SK-MEL-5 (cell line): ENCODE measurements around the gene MSANTD1. TPM values are rescaled to one million over a fixed set of nuclear protein-coding genes. Genes with fewer than 3 reads are reported as not detected.

Experiments used
- DNase-seq: peaks from one replicate; pipeline ENCODE4 v3.0.0-alpha.2; 2016; ENCODE audit warnings: low read depth, low spot score
- in situ Hi-C: cut with HindIII; loops from 2 replicates; pipeline ENCODE4 v1.10.0; 2016; ENCODE audit warnings: low sequenced_read_pairs, high pct_unique_total_duplicates, low pct_unique_long_range_greater_than_20kb
- total RNA-seq: library from RNA; depleted of rRNA; stranded (reverse); fragments of >200 nt; shearing (Covaris generic); gene quantifications from 2 replicates; pipeline ENCODE4 v1.2.3, GENCODE V29; 2014

The MSANTD1 gene
- total RNA-seq, 1 experiment from 2014 or later: 0.11 TPM

DNA sequence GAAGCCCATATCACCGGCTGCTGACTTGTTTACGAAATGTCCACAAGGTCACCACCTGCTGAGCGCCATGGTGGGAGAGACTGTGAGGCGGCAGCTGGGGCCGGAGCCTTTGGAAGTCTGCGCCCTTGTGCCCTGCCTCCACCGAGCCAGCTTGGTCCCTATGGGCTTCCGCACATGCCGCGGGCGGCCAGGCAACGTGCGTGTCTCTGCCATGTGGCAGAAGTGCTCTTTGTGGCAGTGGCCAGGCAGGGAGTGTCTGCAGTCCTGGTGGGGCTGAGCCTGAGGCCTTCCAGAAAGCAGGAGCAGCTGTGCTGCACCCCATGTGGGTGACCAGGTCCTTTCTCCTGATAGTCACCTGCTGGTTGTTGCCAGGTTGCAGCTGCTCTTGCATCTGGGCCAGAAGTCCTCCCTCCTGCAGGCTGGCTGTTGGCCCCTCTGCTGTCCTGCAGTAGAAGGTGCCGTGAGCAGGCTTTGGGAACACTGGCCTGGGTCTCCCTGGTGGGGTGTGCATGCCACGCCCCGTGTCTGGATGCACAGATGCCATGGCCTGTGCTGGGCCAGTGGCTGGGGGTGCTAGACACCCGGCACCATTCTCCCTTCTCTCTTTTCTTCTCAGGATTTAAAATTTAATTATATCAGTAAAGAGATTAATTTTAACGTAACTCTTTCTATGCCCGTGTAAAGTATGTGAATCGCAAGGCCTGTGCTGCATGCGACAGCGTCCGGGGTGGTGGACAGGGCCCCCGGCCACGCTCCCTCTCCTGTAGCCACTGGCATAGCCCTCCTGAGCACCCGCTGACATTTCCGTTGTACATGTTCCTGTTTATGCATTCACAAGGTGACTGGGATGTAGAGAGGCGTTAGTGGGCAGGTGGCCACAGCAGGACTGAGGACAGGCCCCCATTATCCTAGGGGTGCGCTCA lies 8.7 kb upstream of the MSANTD1 start:
- no peak for DNase-seq
- in situ Hi-C loops: no loop called here

DNA sequence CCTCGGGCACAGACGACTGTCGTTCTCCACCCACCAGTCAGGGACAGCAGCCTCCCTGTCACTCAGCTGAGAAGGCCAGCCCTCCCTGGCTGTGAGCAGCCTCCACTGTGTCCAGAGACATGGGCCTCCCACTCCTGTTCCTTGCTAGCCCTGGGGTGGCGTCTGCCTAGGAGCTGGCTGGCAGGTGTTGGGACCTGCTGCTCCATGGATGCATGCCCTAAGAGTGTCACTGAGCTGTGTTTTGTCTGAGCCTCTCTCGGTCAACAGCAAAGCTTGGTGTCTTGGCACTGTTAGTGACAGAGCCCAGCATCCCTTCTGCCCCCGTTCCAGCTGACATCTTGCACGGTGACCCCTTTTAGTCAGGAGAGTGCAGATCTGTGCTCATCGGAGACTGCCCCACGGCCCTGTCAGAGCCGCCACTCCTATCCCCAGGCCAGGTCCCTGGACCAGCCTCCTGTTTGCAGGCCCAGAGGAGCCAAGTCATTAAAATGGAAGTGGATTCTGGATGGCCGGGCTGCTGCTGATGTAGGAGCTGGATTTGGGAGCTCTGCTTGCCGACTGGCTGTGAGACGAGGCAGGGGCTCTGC lies 7.9 kb upstream of the MSANTD1 start:
- in situ Hi-C loops: no loop called here
- DNase-seq: no peak

DNA sequence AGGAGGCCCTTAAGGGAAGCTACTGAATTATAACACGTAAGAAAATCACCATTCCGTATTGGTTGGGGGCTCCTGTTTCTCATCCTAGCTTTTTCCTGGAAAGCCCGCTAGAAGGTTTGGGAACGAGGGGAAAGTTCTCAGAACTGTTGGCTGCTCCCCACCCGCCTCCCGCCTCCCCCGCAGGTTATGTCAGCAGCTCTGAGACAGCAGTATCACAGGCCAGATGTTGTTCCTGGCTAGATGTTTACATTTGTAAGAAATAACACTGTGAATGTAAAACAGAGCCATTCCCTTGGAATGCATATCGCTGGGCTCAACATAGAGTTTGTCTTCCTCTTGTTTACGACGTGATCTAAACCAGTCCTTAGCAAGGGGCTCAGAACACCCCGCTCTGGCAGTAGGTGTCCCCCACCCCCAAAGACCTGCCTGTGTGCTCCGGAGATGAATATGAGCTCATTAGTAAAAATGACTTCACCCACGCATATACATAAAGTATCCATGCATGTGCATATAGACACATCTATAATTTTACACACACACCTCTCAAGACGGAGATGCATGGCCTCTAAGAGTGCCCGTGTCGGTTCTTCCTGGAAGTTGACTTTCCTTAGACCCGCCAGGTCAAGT lies 6.9 kb upstream of the MSANTD1 start:
- no peak for DNase-seq
- in situ Hi-C loops: no loop called here

DNA sequence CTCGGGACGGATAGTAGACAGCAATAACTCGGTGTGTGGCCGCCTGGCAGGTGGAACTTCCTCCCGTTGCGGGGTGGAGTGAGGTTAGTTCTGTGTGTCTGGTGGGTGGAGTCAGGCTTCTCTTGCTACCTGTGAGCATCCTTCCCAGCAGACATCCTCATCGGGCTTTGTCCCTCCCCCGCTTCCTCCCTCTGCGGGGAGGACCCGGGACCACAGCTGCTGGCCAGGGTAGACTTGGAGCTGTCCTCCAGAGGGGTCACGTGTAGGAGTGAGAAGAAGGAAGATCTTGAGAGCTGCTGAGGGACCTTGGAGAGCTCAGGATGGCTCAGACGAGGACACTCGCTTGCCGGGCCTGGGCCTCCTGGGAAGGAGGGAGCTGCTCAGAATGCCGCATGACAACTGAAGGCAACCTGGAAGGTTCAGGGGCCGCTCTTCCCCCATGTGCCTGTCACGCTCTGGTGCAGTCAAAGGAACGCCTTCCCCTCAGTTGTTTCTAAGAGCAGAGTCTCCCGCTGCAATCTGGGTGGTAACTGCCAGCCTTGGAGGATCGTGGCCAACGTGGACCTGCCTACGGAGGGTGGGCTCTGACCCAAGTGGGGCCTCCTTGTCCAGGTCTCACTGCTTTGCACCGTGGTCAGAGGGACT lies 5.7 kb upstream of the MSANTD1 start:
- in situ Hi-C loops: no loop called here
- no peak for DNase-seq

DNA sequence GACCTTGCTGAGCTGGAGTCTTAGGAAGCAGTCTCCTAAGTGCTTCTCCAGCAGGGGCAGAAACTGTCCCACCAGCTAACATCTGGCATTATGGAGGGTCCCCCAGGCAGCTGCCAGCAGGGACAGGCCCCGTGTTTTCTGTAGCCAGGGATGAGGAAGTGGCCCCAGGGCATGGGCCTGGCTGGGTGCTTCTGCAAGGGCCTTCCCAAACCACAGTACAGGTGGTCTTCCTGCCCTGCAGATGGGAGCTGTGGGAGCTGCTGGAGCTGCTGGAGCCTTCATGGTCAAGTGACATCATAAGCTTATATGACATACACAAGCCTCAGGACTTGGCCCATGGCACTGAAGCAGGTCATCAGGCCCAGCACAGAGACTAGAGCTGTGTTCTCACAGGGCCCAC lies 5.0 kb upstream of the MSANTD1 start:
- no peak for DNase-seq
- in situ Hi-C loops: no loop called here

DNA sequence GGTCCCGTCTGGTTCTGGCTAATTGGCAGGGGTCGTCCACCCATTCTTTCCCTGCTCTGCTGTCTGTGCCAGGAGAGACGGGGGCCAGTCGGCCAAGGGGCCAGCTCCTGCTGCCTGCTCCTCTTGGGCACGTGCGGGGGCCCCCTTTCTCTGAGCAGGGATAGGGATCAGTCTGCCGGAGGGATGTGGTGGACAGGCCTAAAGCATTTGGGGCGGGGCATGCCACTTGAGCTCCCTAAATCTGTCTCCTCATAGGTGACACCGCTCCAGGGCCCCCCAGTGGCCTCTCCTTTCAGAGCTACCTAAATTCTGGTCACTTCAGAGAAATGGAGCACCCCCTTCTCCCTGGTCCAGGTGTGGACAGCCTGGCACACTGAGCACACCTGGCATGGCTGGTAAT lies 4.2 kb upstream of the MSANTD1 start:
- DNase-seq: no peak
- in situ Hi-C loops: no loop called here

DNA sequence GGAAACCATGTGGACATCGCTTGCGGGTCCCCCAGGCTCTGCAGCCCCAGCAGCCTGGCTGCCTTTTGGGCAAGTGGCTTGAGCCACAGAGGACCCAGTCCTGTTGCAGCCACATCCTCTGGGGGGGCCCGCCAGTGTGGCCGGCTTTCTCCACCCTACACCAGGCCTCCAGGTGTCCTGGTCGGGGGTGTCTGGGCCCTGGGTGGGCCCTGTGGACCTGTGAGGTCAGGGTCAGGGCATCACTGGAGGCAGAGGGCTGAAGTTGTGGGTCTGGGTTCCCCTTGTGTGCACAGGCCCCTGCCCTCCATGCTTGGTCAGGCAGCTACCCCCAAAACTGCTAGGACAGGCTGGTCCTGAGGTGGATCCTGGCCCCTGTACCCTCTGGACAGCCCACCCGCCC lies 3.3 kb upstream of the MSANTD1 start:
- in situ Hi-C loops: no loop called here
- DNase-seq: no peak

DNA sequence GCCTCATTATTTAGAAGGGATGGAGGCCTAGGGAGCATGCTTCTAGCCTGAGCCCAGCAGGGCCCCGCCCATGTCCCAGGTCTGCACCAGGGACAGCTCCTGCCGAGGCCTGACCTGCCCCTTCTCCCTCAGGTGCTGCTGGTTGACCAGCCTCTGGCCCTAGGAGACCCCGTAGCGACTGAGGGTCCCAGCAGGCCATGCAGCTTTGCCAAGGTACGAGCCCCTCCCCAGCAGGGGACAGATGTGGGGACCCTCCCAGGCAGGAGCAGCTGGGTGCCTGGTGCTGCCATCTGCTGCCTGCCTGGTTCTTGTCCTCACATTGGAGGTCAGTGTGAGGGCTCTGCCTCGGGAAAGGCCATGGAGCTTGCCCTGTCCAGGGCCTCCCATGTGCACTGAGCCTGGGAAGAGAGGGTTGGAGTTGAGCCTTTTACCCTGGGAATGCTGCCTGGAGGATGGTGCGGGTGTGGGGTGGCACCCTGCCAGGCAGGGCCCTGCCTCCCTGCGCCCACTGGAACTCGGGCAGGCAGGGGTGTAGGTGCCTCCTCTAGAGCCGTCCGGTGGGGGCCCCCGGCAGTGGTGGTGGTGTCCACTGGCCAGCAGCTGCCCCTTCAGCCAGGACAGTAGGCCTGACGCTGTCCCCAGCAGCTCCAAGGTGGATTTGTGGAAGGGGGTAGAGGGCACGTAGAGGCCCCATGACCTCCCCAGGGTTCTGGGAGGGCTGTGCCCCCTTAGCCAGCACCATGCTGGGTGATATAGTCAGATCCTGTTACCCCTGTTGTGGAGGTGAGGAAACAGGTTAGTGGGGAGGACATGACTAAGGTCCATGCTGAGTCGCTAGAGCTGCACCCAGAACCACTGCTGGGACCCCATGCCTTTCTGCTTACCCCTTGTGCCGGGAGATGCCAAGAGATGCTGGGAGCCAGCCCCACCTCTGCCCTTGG lies 2.2 kb upstream of the MSANTD1 start:
- in situ Hi-C loops: no loop called here
- DNase-seq: no peak

DNA sequence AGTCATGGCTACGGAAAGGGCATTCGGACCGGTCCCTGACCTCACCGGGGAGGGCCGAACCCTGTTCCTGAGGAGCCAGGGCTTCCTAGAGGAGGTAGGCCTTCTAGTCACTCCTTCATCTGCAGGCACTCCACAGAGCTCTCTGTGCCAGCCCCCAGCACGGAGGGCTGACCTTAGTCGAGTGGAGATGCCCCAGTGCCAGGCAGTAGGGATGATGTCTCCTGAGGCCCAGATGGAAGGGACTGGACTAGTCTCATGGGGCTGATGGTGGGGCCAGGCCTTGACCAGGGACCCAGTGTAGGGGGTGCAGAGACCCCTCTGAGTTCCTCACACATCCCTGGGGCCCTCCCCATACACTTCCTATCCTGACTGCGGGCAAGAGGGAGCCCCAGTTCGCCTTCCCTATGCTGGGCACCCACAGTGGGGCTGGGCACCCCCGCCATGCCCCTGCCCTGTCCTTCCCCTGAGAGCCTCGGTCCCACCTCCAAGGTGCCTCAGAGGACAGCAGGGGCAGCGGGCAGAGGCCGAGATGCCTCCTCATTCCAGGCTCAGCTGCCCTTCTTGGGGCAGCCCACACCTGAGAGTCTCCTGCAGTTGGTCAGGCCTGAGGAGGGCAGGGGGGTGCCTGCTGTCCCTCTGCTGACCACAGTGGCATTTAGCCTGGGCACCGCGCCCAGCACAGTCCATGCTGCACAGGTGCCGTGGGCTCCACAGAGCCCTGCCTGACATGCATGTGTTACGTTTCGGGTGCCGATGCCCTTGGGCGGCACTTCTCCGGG lies 1.4 kb upstream of the MSANTD1 start:
- DNase-seq: no peak
- in situ Hi-C loops: no loop called here

DNA sequence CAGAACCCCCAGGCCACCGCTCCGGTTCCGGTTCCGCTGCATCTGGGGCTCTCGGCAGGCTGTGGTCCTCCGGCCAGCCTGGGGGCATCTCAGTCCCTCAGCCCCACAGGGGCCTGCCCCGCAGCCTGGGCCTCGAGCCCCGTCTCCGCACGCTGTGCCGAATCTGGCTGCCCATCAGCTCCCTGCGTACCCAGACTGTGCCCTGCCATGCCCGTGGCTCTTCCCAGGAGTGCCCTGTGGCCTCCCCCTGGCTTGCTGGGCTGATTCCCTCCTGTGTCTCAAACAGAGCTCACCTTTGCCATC lies 830 bp upstream of the MSANTD1 start:
- in situ Hi-C loops: no loop called here
- DNase-seq: no peak

DNA sequence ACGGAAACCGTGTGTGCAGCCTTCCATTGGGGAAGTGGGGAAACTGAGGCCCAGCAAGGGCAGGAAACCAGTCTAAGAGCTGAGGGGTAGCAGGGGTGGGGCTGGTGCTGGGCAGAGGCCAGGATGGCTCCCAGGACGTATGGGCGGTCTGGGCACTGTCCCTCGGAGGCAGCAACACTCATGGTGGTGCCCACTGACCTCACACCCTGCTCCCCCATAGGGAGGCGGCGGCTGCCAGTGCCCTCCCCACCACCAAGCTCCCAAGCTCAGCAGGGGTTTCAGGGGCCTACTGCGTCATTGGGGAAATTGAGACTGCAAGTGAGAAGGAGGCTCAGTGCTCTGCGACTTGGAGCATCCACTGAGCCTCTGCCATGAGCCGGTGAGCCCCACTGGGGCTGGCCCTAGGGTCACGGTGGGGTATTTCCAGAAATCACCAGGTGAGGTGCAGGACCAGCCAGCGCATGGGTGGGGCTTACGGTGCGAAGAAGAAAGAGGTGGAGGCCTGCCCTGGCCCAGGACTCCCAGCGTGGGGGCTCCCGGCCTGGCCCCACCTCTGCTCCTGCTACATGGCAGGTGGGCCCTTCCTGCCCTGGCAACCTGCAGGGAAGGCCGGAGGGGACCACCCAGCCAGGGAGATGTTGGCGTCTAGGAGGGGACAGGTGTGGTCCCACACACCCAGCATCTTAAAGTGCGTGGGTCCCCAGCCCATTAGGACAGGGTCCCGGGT lies 915 bp downstream of the MSANTD1 start:
- in situ Hi-C loops: no loop called here
- no peak for DNase-seq

DNA sequence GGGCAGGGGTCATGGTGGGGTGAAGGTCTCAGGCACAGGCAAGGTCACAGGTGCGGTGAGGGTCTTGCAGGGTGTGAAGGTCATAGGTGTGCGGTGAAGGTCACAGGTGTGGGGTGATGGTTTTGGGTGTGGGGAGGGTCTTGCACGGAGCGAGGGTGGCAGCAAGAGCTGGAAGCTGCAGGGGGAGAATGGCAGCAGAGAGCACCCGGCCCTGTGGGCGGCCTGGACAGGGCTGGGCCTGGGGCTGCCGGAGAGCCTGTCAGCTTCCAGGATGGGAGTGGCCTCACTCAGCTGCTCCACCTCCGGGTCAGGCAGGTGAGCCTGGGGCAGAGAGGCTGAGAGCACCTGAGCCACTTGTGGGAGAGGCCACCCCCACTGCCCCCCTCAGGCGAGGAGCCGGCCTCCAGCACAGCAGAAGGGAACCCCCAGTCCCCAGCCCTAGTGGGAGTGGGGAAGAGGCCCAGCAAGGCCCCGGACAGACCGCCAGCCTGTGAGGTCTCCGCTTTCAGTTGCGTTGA lies 1.5 kb downstream of the MSANTD1 start:
- in situ Hi-C loops: no loop called here
- DNase-seq: no peak

DNA sequence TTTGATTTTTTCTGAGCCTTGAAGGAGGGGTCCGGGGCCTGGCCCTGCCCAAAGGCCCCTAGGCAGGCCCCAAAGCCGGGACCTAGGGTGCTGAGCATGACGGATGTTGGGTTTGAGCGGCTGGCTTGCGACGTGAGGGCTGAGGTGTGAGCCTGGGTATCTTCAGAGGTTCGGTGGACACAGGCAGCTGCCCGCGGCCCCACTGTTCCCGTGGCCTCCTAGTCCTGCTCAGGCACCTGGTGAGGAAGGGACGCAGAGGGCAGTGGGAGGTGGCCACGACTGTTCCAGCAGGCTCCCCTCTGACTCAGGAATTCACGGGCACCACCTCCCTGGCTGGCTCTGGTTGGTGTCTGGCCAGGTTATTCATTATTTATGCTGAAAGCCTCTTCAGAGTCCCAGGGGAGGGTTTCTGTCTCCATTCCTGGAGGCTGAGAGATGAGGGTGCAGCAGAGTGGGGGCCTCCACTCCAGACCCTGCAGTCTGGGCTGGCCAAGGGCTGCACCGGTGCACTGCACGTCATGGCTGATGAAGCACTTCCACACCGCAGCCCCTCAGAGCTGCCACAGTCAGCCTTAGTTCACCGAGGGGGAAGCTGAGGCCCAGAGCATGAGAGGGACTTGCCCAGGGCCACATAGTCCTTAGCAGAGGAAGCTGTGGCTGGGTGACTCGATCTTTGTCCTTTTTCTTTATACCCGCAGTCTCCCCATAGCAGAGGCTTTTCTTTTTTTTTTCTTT lies 2.2 kb downstream of the MSANTD1 start:
- DNase-seq: no peak
- in situ Hi-C loops: no loop called here

DNA sequence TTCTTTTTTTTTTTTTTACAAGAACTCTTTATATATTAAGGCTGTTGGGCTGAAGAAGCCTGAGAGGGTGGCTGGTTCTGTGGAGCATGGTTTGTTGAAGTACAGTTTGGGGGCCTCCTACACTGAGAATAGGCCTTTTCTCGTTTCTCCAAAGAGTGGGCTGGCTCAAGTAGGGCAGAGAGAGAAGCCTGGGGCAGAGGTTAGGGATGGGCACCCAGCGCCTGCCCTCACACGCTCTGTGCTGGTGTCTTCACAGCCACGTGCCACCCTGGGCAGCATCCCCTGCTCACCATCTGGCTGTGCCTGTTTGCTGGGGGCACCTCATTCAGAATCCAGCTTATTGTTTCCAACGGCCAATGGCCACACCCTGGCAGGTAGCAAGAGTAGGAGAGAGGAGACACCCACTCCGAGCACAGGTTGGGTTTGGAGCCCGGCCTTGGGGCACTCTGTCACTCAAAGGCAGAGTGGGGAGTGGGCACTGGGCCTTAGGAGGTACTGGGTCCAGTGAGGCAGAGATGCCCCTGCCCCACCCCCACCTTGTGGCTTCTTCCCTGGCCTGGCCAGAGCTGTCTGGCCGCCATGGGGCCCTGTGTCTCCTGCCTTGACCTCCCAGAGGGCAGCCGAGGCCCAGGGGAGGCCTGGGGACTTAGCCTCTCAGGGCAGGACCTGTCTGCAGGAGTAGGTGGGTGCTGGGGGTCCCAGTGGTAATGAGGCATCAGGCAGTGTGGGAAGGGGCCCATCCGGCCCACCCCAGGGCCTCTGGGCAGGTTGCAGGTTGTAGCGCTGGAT lies 2.9 kb downstream of the MSANTD1 start:
- in situ Hi-C loops: no loop called here
- no peak for DNase-seq

DNA sequence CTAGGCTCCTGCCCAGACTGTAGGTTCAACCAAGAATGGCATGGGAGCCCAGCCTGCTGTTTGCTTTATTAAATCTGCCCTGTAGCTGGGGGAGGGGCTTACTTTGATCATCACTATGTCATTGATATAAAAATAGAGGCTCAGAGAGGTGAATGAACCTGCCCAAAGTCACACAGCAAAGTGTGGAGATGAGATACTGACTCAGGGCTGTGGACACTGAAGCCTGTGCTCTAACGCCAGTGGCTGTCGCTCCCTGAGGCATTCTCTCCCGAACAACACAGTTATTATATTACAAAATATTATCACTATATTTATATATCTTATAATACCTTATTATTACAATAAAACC lies 3.5 kb downstream of the MSANTD1 start:
- DNase-seq: no peak
- in situ Hi-C loops: no loop called here
